Gastrocnemius medialis (tissue), 4 donors: Measurements from ENCODE around the gene PSAP.

Experiments
- CTCF ChIP-seq, 5 experiments: fragments of 450-650 bp in 3 of 5; fragments of 200-600 bp in 2 of 5; sonication (generic) in 2 of 5; IDR thresholded peaks in 4 of 5; conservative IDR thresholded peaks in 1 of 5; 1 replicate in 4 of 5; 2 replicates in 1 of 5; pipeline ENCODE4 v1.5.1; 2016 to 2019; ENCODE audit warnings: antibody characterized with exemption in 5 of 5, mild to moderate bottlenecking in 3 of 5, moderate library complexity in 3 of 5
- POLR2A ChIP-seq, 2 donors: fragments of 450-650 bp; IDR thresholded peaks; one replicate each; pipeline ENCODE4 v1.6.1; 2017; ENCODE audit warnings: antibody characterized with exemption in 2 of 2, mild to moderate bottlenecking in 2 of 2, moderate library complexity in 2 of 2

DNA sequence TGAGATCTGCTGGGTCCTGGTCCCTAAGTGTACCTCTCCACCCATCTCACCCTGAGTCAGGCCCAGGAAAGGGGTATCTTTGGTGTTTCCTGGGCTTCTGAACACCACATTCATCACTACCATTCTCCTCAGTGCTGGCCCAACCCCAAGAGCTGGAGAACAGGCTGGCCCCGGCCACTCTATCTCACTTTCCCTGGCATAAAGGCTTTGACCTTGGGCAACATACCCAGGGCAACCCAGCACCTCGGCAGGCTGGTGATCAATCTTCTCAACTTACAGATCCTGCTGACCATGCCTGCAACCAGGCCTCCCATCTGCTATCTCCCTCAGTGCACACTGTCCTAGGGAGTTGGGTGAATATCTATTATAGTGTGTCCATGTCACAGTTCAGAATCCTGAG is 79.8 kb downstream of the PSAP start:
- TF ChIP-seq CTCF (IDR thresholded peaks at IDR 0.05 in 4 of 5, conservative IDR thresholded peaks at IDR 0.05 in 1 of 5) (no peak), POLR2A (IDR thresholded peaks at IDR 0.05) (no peak)
